ENCODE measurements around the gene PRDM12. TPM values are rescaled to one million over a fixed set of nuclear protein-coding genes. Genes with fewer than 3 reads are reported as not detected.

The PRDM12 gene
- total and polyA plus RNA-seq, 2 of the 8 experiments (the other 6 are each of a cell fraction or from before 2014, with no cell fraction given) = 0.14 to 0.22 TPM

DNA sequence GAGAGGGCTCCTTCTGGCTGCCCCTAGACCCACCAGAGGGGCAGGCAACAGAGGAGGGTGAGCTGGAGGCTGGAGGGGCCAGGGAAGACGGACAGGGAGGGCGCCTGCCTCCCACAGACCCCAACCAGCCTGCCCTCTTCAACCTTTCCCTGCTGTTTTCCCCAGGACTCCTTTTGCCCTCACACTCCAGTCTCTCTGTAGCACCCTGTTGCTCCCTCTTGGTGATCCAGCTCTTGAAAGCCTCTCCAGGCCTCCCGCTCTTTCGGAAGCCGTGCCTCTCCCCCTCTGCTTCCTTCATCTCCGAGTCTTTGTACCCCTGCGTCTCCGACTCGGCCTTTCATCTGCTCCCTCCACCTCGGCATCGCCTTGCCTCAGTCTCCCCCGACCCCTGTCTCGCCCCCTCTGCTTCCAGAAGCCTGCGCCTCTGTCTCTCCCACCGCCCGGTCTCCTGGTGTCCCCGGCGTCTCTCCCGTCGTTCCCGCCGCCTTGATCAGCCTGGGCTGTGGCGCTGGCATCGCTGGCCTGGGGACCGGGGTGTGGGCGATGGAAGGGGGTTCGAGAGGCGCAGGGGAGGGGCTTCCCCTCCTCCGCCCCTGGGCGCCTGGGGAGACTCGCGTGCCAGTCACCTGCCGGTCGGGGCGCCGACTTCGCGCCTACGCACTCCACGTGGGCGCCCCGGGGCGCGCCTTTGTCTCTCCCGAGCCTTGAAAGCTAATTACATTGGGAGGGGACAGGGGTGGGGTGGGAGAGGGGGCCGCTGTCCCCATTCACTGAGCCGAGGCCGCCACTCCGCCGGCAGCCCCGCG lies 5.3 kb upstream of the PRDM12 start (continued):
- no peak; the same call in 1 of the 2 replicates for TF ChIP-seq KDM1A (IDR thresholded peaks at IDR 0.05; ENCODE audit: borderline replicate concordance, low read length)
- TF ChIP-seq TAF1 (IDR thresholded peaks at IDR 0.05; ENCODE audit: low read depth, low read length) = no peak
- peak in 1 of 2 experiments; percentile 40; a peak in 1 of 3 replicates for TF ChIP-seq EP300 (IDR thresholded peaks at IDR 0.05; ENCODE audit: borderline replicate concordance in 1 of 2, low read depth in 2 of 2, low read length in 2 of 2)
- peak; percentile 78 for TF ChIP-seq EZH2 (IDR thresholded peaks at IDR 0.05; ENCODE audit: low read depth, low read length, severe bottlenecking)
- TF ChIP-seq TBP (IDR thresholded peaks at IDR 0.05; ENCODE audit: low read depth, low read length) = no peak
- no peak for TF ChIP-seq GABPA (IDR thresholded peaks at IDR 0.05; ENCODE audit: borderline replicate concordance, insufficient read depth, low read length)
- no peak for TF ChIP-seq HDAC6 (IDR thresholded peaks at IDR 0.05; ENCODE audit: low read depth, low read length)
- TF ChIP-seq JUN (IDR thresholded peaks at IDR 0.05; ENCODE audit: low read depth, low read length) = no peak
- TF ChIP-seq SRF (IDR thresholded peaks at IDR 0.05; ENCODE audit: low read depth, low read length) = no peak
- TF ChIP-seq CBX5 (IDR thresholded peaks at IDR 0.05; ENCODE audit: low read depth, low read length) = no peak
- no peak for TF ChIP-seq POU5F1 (IDR thresholded peaks at IDR 0.05; ENCODE audit: low read depth, low read length)
- peak; percentile 41; the same call in 1 of the 2 replicates for TF ChIP-seq EGR1 (IDR thresholded peaks at IDR 0.05; ENCODE audit: borderline replicate concordance, low read depth, low read length)
- peak; percentile 22 for TF ChIP-seq KDM4A (IDR thresholded peaks at IDR 0.05; ENCODE audit: low read depth, low read length, severe bottlenecking)
- peak; percentile 91 for TF ChIP-seq SUZ12 (IDR thresholded peaks at IDR 0.05; ENCODE audit: low read length)
- TF ChIP-seq PHF8 (conservative IDR thresholded peaks at IDR 0.05; ENCODE audit: low read depth, low read length) = no peak
- no peak for TF ChIP-seq TAF7 (optimal IDR thresholded peaks at IDR 0.05; ENCODE audit: borderline replicate concordance, low read depth, low read length)
